T-helper 2 cell treated with Interferon-gamma antibody and Interleukin-4, amounts not matched to agents 100 ng/mL and 5 ng/mL, for 36 hours (primary cell): Measurements from ENCODE around the gene PARD3. TPM values are rescaled to one million over a fixed set of nuclear protein-coding genes. Genes with fewer than 3 reads are reported as not detected.

ENCODE experiments used
- intact Hi-C: fragments of 100-400 bp; cut with micrococcal nuclease; formaldehyde crosslinking; loops from one replicate; pipeline ENCODE4 v1.15.1; 2023
- total RNA-seq: library from RNA; stranded (reverse); gene quantifications from 2 replicates; pipeline ENCODE4 v1.2.3, GENCODE V29; 2022

Gene PARD3
- total RNA-seq, 1 donor from 2014 or later = 0.64 TPM

- intact Hi-C loops = no loop called here
Measured at GRCh38 chr10:34547291-34547690, 267.8 kb downstream of the PARD3 start.

- intact Hi-C loops = no loop called here
Measured at GRCh38 chr10:34544400-34544799, 270.7 kb downstream of the PARD3 start.

GRCh38 chr10:34543716-34544115 lies 271.4 kb downstream of the PARD3 start:
- intact Hi-C loops = no loop called here

- intact Hi-C loops = no loop called here
Measured at GRCh38 chr10:34540492-34540891, 274.6 kb downstream of the PARD3 start.

- intact Hi-C loops = no loop called here
Measured at GRCh38 chr10:34539533-34540315, 275.4 kb downstream of the PARD3 start.

- intact Hi-C loops = no loop called here
Measured at GRCh38 chr10:34538281-34538829, 276.7 kb downstream of the PARD3 start.

GRCh38 chr10:34537629-34538231 lies 277.4 kb downstream of the PARD3 start:
- intact Hi-C loops = no loop called here

GRCh38 chr10:34535872-34536271 lies 279.2 kb downstream of the PARD3 start:
- intact Hi-C loops = no loop called here

GRCh38 chr10:34530778-34531177 lies 284.3 kb downstream of the PARD3 start:
- intact Hi-C loops = no loop called here

- intact Hi-C loops = loop anchor here (10.0 kb wide), 1 partner anchor 1194 kb away; the partner anchor contains the start of gene NRP1
Measured at GRCh38 chr10:34528320-34528719, 286.8 kb downstream of the PARD3 start.

- intact Hi-C loops = loop anchor here (10.0 kb wide), 1 partner anchor 1192 kb away; the partner anchor contains the start of gene NRP1
Measured at GRCh38 chr10:34526758-34527730, 288.1 kb downstream of the PARD3 start.

GRCh38 chr10:34526186-34526585 lies 288.9 kb downstream of the PARD3 start:
- intact Hi-C loops = loop anchor here (10.0 kb wide), 1 partner anchor 1191 kb away; the partner anchor contains the start of gene NRP1

GRCh38 chr10:34524369-34525091 lies 290.6 kb downstream of the PARD3 start:
- intact Hi-C loops = loop anchor here (10.0 kb wide), 1 partner anchor 1190 kb away; the partner anchor contains the start of gene NRP1

GRCh38 chr10:34523017-34523767 lies 291.9 kb downstream of the PARD3 start:
- intact Hi-C loops = loop anchor here (10.0 kb wide), 1 partner anchor 1188 kb away; the partner anchor contains the start of gene NRP1

GRCh38 chr10:34522546-34522945 lies 292.6 kb downstream of the PARD3 start:
- intact Hi-C loops = loop anchor here (1.0 to 10.0 kb wide), 2 partner anchors 115 to 1188 kb away; partner anchors contain the start of gene NRP1

- intact Hi-C loops = loop anchor here (10.0 kb wide), 1 partner anchor 1186 kb away; the partner anchor contains the start of gene NRP1
Measured at GRCh38 chr10:34520510-34520909, 294.6 kb downstream of the PARD3 start.

- intact Hi-C loops = loop anchor here (10.0 kb wide), 1 partner anchor 1185 kb away; the partner anchor contains the start of gene NRP1
Measured at GRCh38 chr10:34520084-34520483, 295.0 kb downstream of the PARD3 start.

GRCh38 chr10:34514290-34514689 lies 300.8 kb downstream of the PARD3 start:
- intact Hi-C loops = no loop called here

GRCh38 chr10:34513636-34514035 lies 301.5 kb downstream of the PARD3 start:
- intact Hi-C loops = no loop called here
